ENCODE results near the gene NPHS1.
"Not testable (repeated sequence)": the region's sequence is repeated elsewhere in the genome, so short reads cannot be mapped to it uniquely, and the experiment has no call there.

Gene NPHS1

GRCh38 chr19:35874392-35874930, 22.2 kb upstream of the NPHS1 start:
- no peak for DNase-seq (ENCODE audit: low read depth)

- DNase-seq (ENCODE audit: low read depth) = no peak
Measured at GRCh38 chr19:35872180-35872579, 19.9 kb upstream of the NPHS1 start.

GRCh38 chr19:35871611-35872010, 19.3 kb upstream of the NPHS1 start:
- DNase-seq (ENCODE audit: low read depth) = no peak

GRCh38 chr19:35870798-35871197, 18.5 kb upstream of the NPHS1 start:
- no peak for DNase-seq (ENCODE audit: low read depth)

GRCh38 chr19:35870124-35870736, 17.9 kb upstream of the NPHS1 start:
- not testable (repeated sequence) for DNase-seq (ENCODE audit: low read depth)

GRCh38 chr19:35869327-35870123, 17.2 kb upstream of the NPHS1 start:
- DNase-seq (ENCODE audit: low read depth) = no peak

- DNase-seq (ENCODE audit: low read depth) = no peak
Measured at GRCh38 chr19:35868823-35869326, 16.6 kb upstream of the NPHS1 start.

- DNase-seq (ENCODE audit: low read depth) = no peak
Measured at GRCh38 chr19:35868172-35868822, 16.0 kb upstream of the NPHS1 start, which contains the start of gene APLP1. Gene APLP1, plus strand, starts transcription at chr19:35868574. Its CDS starts 63 bp downstream, at chr19:35868637.

GRCh38 chr19:35863018-35863417, 10.7 kb upstream of the NPHS1 start:
- DNase-seq (ENCODE audit: low read depth) = no peak

GRCh38 chr19:35862528-35862927, 10.2 kb upstream of the NPHS1 start:
- no peak for DNase-seq (ENCODE audit: low read depth)

- no peak for DNase-seq (ENCODE audit: low read depth)
Measured at GRCh38 chr19:35861640-35862160, 9.4 kb upstream of the NPHS1 start.

- no peak for DNase-seq (ENCODE audit: low read depth)
Measured at GRCh38 chr19:35860818-35861639, 8.7 kb upstream of the NPHS1 start.

GRCh38 chr19:35860436-35860817, 8.1 kb upstream of the NPHS1 start:
- DNase-seq (ENCODE audit: low read depth) = no peak

- no peak for DNase-seq (ENCODE audit: low read depth)
Measured at GRCh38 chr19:35859414-35859813, 7.1 kb upstream of the NPHS1 start.

GRCh38 chr19:35858311-35858710, 6.0 kb upstream of the NPHS1 start:
- no peak for DNase-seq (ENCODE audit: low read depth)

GRCh38 chr19:35856546-35857149, 4.3 kb upstream of the NPHS1 start, which contains the start of gene KIRREL2:
Gene KIRREL2, plus strand, starts transcription at chr19:35856911. Its CDS starts 209 bp downstream, at chr19:35857120.
- DNase-seq (ENCODE audit: low read depth) = no peak

GRCh38 chr19:35853038-35853756, 893 bp upstream of the NPHS1 start:
- no peak for DNase-seq (ENCODE audit: low read depth)

- no peak for DNase-seq (ENCODE audit: low read depth)
Measured at GRCh38 chr19:35851213-35852028, 883 bp downstream of the NPHS1 start.

GRCh38 chr19:35848919-35849505, 3.3 kb downstream of the NPHS1 start:
- no peak for DNase-seq (ENCODE audit: low read depth)
